ENCODE results near the gene HTRA2.
"Not testable (repeated sequence)": the region's sequence is repeated elsewhere in the genome, so short reads cannot be mapped to it uniquely, and the experiment has no call there.

The HTRA2 gene

DNA sequence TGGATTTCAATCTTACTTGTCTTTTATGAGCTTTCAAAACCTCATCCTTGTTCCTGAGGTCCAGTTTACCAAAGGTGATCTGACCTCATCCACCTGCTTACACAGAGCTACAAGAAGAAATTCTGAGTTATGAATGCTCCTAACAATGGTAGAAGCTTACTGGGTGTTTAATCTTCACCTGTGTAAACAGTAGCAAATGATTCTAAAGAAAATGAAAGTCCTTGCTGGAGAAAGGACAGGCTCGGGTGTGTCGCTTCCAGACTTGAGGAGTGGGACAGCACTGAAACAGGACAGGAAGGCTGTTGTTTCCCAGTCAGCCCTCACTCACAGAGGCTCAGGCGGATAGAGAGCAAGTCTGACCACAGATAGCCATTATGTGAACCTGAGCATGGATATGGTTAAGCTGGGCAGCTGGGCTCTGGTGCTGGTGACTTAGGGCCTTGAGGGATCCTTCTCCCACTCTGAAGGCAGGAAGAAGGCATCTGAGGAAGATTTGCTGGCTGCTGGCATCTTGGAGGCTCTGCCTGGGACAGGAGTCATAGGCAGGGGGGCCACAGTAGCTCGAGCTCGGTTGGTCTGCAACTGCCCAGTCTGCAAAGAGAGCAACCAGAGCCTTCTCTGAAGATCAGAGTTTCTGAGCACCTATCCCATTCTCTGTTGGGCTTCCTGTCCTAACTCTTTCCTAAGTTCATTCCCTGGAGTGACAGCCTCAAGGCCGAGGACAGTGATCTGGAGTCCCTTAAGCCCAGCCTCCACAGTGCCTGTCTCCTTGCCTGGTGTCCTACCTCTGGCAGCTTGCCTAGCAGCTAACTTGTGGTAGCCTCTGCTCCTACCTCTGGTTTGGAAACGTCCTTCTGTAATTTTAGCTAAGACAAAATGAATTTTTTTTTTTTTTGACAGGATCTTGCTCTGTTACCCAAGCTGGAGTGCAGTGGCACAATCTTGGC lies 28.8 kb downstream of the HTRA2 start:
- Histone ChIP-seq H3K9ac (ENCODE audit: insufficient read length) (no peak overlapping the region), H3K9me3 (ENCODE audit: low read depth, low read length) (no peaks in the 10 kb centered on the region), H3K36me3 (ENCODE audit: insufficient read depth, low read length) (no peaks in the 10 kb centered on the region), H3K27ac (no peak overlapping the region), H3K4me3 (no peak overlapping the region)
- no peak for DNase-seq (ENCODE audit: low read depth, low spot score)
- TF ChIP-seq POLR2AphosphoS5 (IDR thresholded peaks at IDR 0.05; ENCODE audit: borderline replicate concordance, low read depth, low read length) = no peak
- no peak for TF ChIP-seq EZH2 (IDR thresholded peaks at IDR 0.05)
- no peak for TF ChIP-seq FOXP2 (optimal IDR thresholded peaks at IDR 0.05; ENCODE audit: control extremely low read depth, extremely low read length, insufficient read depth)

GRCh38 chr2:74559912-74560311 lies 30.2 kb downstream of the HTRA2 start:
- no peak overlapping the region for H3K4me3 ChIP-seq
- H3K36me3 ChIP-seq (ENCODE audit: insufficient read depth, low read length) = no peaks in the 10 kb centered on the region
- H3K9me3 ChIP-seq (ENCODE audit: low read depth, low read length) = no peaks in the 10 kb centered on the region
- no peak overlapping the region for H3K27ac ChIP-seq
- no peak overlapping the region for H3K9ac ChIP-seq (ENCODE audit: insufficient read length)
- DNase-seq (ENCODE audit: low read depth, low spot score) = no peak
- no peak for TF ChIP-seq EZH2 (IDR thresholded peaks at IDR 0.05)
- TF ChIP-seq FOXP2 (optimal IDR thresholded peaks at IDR 0.05; ENCODE audit: control extremely low read depth, extremely low read length, insufficient read depth) = no peak
- TF ChIP-seq POLR2AphosphoS5 (IDR thresholded peaks at IDR 0.05; ENCODE audit: borderline replicate concordance, low read depth, low read length) = no peak

- no peak for TF ChIP-seq POLR2AphosphoS5 (IDR thresholded peaks at IDR 0.05; ENCODE audit: borderline replicate concordance, low read depth, low read length)
- TF ChIP-seq EZH2 (IDR thresholded peaks at IDR 0.05) = no peak
- no peak for TF ChIP-seq FOXP2 (optimal IDR thresholded peaks at IDR 0.05; ENCODE audit: control extremely low read depth, extremely low read length, insufficient read depth)
- no peak for DNase-seq (ENCODE audit: low read depth, low spot score)
Measured at GRCh38 chr2:74560591-74560990, 30.9 kb downstream of the HTRA2 start.

GRCh38 chr2:74561022-74561421 lies 31.3 kb downstream of the HTRA2 start:
- not testable (repeated sequence) for DNase-seq (ENCODE audit: low read depth, low spot score); H3K9me3 ChIP-seq (ENCODE audit: low read depth, low read length); H3K27ac ChIP-seq; H3K36me3 ChIP-seq (ENCODE audit: insufficient read depth, low read length); H3K4me3 ChIP-seq; H3K9ac ChIP-seq (ENCODE audit: insufficient read length)

More at GRCh38 chr2:74560591-74560990, 30.9 kb downstream of the HTRA2 start:
- no peak overlapping the region for H3K9ac ChIP-seq (ENCODE audit: insufficient read length)
- no peaks in the 10 kb centered on the region for H3K9me3 ChIP-seq (ENCODE audit: low read depth, low read length)
- no peaks in the 10 kb centered on the region for H3K36me3 ChIP-seq (ENCODE audit: insufficient read depth, low read length)
- no peak overlapping the region for H3K27ac ChIP-seq
- no peak overlapping the region for H3K4me3 ChIP-seq

GRCh38 chr2:74562126-74562775 lies 32.5 kb downstream of the HTRA2 start:
- DNase-seq (ENCODE audit: low read depth, low spot score) = no peak
- H3K9ac ChIP-seq (ENCODE audit: insufficient read length) = no peak overlapping the region
- TF ChIP-seq EZH2 (IDR thresholded peaks at IDR 0.05) (no peak), FOXP2 (optimal IDR thresholded peaks at IDR 0.05; ENCODE audit: control extremely low read depth, extremely low read length, insufficient read depth) (no peak)

DNA sequence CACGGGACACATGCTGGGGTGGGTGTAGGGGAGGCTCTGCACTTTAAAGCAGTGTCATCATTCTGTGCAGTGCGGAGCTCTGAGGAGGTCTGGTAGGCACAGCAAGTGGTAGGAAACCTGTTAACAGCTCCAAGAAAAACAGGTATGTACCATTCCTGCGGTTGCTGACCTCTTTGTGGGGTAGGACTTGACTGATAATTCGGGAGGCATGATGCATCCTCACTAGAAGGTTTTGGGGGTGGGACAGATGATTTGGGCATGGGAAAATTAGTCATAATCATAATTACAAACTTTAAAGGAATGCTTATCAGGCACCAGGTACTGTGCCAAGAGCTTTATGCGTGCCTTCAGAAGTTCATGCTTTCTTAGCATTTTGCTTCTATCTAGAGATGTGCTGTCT lies 34.5 kb downstream of the HTRA2 start:
- Histone ChIP-seq H3K9ac (ENCODE audit: insufficient read length) (no peak overlapping the region), H3K9me3 (ENCODE audit: low read depth, low read length) (no peaks in the 10 kb centered on the region), H3K4me3 (no peak overlapping the region), H3K27ac (no peak overlapping the region), H3K36me3 (ENCODE audit: insufficient read depth, low read length) (no peaks in the 10 kb centered on the region)
- DNase-seq (ENCODE audit: low read depth, low spot score) = no peak
- TF ChIP-seq POLR2AphosphoS5 (IDR thresholded peaks at IDR 0.05; ENCODE audit: borderline replicate concordance, low read depth, low read length) = no peak
- TF ChIP-seq EZH2 (IDR thresholded peaks at IDR 0.05) = no peak
- no peak for TF ChIP-seq FOXP2 (optimal IDR thresholded peaks at IDR 0.05; ENCODE audit: control extremely low read depth, extremely low read length, insufficient read depth)

More at GRCh38 chr2:74562126-74562775, 32.5 kb downstream of the HTRA2 start:
- no peak overlapping the region for H3K27ac ChIP-seq
- H3K9me3 ChIP-seq (ENCODE audit: low read depth, low read length) = no peaks in the 10 kb centered on the region
- H3K36me3 ChIP-seq (ENCODE audit: insufficient read depth, low read length) = no peaks in the 10 kb centered on the region
- no peak overlapping the region for H3K4me3 ChIP-seq

- Histone ChIP-seq H3K36me3 (ENCODE audit: insufficient read depth, low read length) (no peaks in the 10 kb centered on the region), H3K4me3 (no peak overlapping the region), H3K9ac (ENCODE audit: insufficient read length) (no peak overlapping the region), H3K9me3 (ENCODE audit: low read depth, low read length) (no peaks in the 10 kb centered on the region), H3K27ac (no peak overlapping the region; the same call in 1 of the 2 replicates)
- no peak for DNase-seq (ENCODE audit: low read depth, low spot score)
- TF ChIP-seq EZH2 (IDR thresholded peaks at IDR 0.05) = no peak
- TF ChIP-seq POLR2AphosphoS5 (IDR thresholded peaks at IDR 0.05; ENCODE audit: borderline replicate concordance, low read depth, low read length) = no peak
- no peak for TF ChIP-seq FOXP2 (optimal IDR thresholded peaks at IDR 0.05; ENCODE audit: control extremely low read depth, extremely low read length, insufficient read depth)
Measured at GRCh38 chr2:74566076-74566753, 36.5 kb downstream of the HTRA2 start.

DNA sequence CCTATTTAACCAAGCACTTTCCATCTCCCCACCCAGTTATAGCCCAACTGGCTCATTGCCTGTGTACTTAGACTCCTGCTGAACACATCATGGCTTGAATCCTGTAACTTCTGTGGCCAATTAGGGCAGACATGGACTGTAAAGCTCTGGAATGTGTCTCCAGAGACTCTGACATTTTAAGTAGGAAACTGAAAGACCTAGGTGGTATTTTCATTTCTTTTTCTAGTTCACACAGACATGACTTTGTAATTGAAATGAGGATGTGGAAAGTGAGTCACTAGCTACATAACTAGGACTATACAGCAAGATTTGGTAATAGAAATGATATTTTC lies 37.0 kb downstream of the HTRA2 start:
- no peak overlapping the region for H3K9ac ChIP-seq (ENCODE audit: insufficient read length)
- H3K9me3 ChIP-seq (ENCODE audit: low read depth, low read length) = no peaks in the 10 kb centered on the region
- no peak overlapping the region; the same call in 1 of the 2 replicates for H3K27ac ChIP-seq
- H3K36me3 ChIP-seq (ENCODE audit: insufficient read depth, low read length) = no peaks in the 10 kb centered on the region
- TF ChIP-seq EZH2 (IDR thresholded peaks at IDR 0.05) (no peak), POLR2AphosphoS5 (IDR thresholded peaks at IDR 0.05; ENCODE audit: borderline replicate concordance, low read depth, low read length) (no peak), FOXP2 (optimal IDR thresholded peaks at IDR 0.05; ENCODE audit: control extremely low read depth, extremely low read length, insufficient read depth) (no peak)
- H3K4me3 ChIP-seq = no peak overlapping the region
- DNase-seq (ENCODE audit: low read depth, low spot score) = no peak

Measured in SK-N-MC (cell line).